GM18861 (cell line): Measurements from ENCODE around the gene PLBD1.

Source experiments
- ATAC-seq: cut with Tn5 transposase; IDR thresholded peaks from one replicate; pipeline ENCODE4 v1.9.1; 2021; ENCODE audit not compliant: unreplicated experiment

The PLBD1 gene, protein sequence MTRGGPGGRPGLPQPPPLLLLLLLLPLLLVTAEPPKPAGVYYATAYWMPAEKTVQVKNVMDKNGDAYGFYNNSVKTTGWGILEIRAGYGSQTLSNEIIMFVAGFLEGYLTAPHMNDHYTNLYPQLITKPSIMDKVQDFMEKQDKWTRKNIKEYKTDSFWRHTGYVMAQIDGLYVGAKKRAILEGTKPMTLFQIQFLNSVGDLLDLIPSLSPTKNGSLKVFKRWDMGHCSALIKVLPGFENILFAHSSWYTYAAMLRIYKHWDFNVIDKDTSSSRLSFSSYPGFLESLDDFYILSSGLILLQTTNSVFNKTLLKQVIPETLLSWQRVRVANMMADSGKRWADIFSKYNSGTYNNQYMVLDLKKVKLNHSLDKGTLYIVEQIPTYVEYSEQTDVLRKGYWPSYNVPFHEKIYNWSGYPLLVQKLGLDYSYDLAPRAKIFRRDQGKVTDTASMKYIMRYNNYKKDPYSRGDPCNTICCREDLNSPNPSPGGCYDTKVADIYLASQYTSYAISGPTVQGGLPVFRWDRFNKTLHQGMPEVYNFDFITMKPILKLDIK

GRCh38 chr12:14567351-14568162 lies at the start of gene PLBD1:
PLBD1 (minus strand) TSS chr12:14567883; CDS start chr12:14567696, 187 bp downstream.
- peak; percentile 57 for ATAC-seq

- peak; percentile 49 for ATAC-seq
Observed at GRCh38 chr12:14614704-14615121, 47.0 kb upstream of the PLBD1 start.

- peak; percentile 94 for ATAC-seq
Observed at GRCh38 chr12:14613718-14614117, 46.0 kb upstream of the PLBD1 start.

GRCh38 chr12:14612898-14613445 lies 45.3 kb upstream of the PLBD1 start:
- no peak for ATAC-seq

DNA sequence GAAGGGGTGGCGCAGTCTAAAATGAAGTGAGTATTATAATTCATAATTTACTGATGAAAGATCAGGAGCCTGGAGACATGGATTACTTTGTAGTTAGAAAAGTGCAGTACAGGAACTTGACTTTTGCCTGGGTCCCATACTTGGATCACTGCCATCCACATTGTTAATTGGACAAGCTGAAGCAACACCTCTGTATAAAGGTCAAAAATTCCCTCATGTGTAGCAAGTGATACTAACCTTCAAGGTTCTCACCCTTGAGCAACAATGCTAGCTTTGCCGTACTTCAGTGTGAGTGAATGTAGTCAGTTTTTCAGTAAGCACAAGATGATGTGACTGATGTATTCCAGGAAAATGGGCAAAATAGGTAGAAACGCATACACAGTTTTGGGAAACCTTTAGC lies 44.6 kb upstream of the PLBD1 start:
- ATAC-seq, result no peak

DNA sequence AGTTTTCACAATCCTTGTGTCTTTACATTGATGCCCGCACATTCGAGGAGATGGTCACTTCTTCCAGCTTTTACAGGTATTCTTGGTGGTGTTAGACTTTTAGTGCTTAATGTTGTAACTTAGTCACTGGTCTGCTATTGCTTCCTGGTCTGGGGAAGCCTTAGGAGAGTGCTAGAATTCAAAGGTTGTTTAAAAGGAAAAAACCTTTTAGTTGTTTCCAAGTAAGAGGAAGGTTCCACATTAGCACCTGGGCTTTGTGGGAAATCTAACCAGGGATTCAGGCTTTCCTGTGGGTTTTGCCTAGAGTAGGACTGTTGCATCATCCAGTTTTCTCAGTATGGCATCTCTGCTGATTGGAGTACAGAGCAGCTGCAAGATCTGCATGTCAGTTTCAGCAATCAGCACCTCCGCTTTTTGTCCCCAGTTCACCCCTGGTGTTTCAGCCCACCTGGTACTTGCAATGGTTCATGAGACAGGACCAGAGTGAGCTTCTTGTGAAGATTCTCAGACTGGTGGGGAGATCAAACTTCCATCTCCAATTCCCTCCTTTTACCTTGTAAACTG lies 44.0 kb upstream of the PLBD1 start:
- ATAC-seq, result no peak

DNA sequence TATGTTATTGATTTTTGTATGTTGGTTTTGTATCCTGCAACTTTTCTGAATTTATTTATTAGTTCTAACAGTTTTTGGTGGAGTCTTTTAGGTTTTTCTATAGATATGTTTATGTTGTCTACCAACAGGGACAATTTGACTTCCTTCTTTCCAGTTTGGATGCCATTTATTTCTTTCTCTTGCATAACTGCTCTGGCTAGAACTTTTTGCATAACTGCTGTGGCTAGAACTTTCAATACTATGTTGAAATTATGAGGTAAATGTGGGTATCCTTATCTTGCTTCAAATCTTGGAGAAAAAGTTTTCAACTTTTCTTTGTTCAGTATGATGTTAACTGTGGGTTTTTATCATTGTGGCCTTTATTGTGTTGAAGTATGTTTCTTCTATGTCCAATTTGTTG lies 39.9 kb upstream of the PLBD1 start:
- ATAC-seq, result no peak

DNA sequence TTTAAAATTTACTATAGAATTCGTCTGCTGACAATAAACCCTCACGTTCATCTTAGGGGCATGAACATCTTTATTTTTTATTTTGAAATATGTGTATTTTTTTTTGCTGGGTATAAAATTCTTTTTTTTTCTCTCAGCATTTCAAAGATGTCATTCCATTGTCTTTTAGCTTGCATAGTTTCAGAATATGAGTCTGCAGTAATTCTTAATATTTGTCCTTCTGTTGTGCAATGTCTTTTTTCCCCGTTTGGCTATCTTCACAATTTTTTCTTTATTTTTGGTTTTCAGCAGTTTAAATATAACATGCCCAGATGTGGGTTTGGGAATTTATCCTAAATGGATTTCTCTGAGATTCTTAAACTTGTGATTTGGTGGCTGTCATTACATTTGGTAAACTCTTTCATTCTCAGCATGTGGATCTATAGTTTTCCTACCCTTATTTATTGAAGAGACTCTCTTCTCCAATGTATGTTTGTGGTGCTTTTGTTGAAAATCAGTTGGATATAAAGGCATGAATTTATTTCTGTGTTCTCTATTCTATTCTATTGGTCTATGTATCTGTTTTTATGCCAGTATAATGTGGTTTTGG lies 37.8 kb upstream of the PLBD1 start:
- no peak for ATAC-seq

GRCh38 chr12:14601692-14602478 lies 34.2 kb upstream of the PLBD1 start:
- ATAC-seq, result no peak

DNA sequence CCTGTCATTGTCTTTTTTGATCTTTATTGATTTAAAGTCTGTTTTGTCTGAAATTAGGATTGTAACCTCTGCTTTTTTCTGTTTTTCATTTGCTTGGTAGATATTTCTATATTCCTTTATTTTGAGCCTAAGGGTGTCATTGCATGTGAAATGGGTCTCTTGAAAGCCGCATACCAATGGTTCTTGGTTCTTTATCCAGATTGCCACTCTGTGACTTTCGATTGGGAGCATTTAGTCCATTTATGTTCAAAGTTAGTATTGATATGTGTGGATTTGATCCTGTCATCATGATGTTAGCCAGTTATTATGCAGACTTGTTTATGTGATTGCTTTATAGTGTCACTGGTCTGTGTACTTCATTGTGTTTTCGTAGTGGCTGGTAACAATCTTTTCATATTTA lies 29.8 kb upstream of the PLBD1 start:
- no peak for ATAC-seq

DNA sequence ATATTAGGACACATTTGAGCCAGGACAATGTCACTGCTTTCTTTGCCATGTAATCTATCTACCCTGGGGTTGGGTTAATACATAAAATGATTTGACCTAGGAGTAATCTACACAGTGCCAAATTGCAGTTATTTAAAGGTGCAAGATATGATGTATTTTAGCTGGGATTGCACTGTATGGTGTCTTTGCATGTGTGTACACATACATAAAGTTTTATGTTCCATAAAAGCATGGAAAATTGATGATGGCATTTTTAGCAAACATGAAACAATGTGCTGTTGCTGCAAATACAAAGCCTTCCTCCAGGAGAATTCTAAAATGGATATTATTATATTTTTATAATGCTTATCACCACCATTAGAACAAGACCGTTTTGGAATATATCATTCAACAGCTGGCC lies 24.0 kb upstream of the PLBD1 start:
- no peak for ATAC-seq

DNA sequence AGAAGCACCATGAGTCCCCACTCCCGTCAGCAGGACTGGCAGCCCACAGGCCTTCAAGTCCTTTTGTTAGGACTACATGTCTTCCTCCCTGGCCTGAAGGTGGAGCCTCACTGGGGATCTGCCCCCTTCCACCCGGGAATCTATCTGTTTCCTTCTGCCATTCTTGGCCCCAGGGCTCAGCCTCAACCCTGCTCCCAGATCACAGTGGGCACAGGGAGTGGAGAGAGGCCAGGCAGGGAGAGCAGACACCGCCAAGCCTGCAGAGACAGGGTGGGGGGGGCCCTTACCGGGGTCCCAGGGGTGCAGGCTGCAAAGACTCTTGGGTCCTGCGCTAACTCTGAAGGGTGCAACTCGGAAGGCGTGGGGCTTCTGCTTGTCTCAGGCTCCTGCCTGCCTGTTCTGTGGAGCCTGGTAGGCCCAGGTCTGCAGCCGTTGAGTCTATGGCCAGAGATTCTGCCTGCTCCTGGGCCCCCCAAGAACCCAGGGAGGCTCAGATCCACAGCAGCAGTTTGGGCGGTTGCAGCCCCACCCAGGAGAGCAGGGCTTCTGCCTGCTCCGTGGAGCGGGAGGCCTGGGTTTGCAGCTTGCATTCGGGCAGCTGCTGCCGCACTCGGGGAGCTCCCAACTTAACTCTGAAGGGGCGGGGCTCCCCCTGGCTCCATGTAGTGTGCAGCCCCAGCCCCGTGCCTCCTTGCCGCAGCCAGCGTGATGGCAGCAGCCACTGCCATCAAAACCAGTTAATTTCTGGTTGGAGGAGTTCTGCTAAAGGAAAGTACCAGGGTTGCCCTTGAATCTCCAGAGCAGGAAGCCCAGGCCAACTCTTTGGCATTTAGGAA lies 21.7 kb upstream of the PLBD1 start:
- ATAC-seq, result no peak

GRCh38 chr12:14588571-14588970 lies 20.9 kb upstream of the PLBD1 start:
- ATAC-seq, result no peak

DNA sequence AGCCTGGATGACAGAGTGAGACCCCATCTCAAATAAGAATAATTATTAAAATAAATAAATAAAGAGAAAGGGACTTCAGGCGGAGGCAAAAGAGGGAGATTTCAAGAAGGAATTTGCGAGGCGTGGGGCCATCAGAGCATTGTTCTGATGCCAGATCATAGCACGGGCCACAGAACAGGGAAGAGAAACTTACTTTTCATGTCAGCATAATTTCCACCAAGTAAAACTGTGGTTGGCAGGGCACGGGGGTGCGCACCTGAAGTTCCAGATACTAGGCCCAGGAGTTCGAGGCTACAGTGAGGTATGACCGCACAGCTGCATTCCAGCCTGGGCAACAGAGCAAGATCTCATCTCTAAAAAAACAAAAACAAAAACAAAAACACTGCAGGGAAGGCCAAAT lies 11.0 kb upstream of the PLBD1 start:
- ATAC-seq, result no peak

GRCh38 chr12:14577344-14577743 lies 9.7 kb upstream of the PLBD1 start:
- peak; percentile 86 for ATAC-seq

- ATAC-seq, result no peak
Observed at GRCh38 chr12:14576896-14577295, 9.2 kb upstream of the PLBD1 start.

GRCh38 chr12:14575585-14575984 lies 7.9 kb upstream of the PLBD1 start:
- ATAC-seq, result no peak

GRCh38 chr12:14573118-14573517 lies 5.4 kb upstream of the PLBD1 start:
- ATAC-seq, result no peak

GRCh38 chr12:14572401-14572800 lies 4.7 kb upstream of the PLBD1 start:
- ATAC-seq, result peak; percentile 47
